GM21528 (cell line): Measurements from ENCODE around the gene CEP192.
"Not testable (repeated sequence)": the region's sequence is repeated elsewhere in the genome, so short reads cannot be mapped to it uniquely, and the experiment has no call there.

Source experiments
- ATAC-seq: cut with Tn5 transposase; IDR thresholded peaks from one replicate; pipeline ENCODE4 v1.9.1; 2021; ENCODE audit warnings: mild to moderate bottlenecking, moderate library complexity; ENCODE audit not compliant: unreplicated experiment, low FRiP score

Gene CEP192, protein sequence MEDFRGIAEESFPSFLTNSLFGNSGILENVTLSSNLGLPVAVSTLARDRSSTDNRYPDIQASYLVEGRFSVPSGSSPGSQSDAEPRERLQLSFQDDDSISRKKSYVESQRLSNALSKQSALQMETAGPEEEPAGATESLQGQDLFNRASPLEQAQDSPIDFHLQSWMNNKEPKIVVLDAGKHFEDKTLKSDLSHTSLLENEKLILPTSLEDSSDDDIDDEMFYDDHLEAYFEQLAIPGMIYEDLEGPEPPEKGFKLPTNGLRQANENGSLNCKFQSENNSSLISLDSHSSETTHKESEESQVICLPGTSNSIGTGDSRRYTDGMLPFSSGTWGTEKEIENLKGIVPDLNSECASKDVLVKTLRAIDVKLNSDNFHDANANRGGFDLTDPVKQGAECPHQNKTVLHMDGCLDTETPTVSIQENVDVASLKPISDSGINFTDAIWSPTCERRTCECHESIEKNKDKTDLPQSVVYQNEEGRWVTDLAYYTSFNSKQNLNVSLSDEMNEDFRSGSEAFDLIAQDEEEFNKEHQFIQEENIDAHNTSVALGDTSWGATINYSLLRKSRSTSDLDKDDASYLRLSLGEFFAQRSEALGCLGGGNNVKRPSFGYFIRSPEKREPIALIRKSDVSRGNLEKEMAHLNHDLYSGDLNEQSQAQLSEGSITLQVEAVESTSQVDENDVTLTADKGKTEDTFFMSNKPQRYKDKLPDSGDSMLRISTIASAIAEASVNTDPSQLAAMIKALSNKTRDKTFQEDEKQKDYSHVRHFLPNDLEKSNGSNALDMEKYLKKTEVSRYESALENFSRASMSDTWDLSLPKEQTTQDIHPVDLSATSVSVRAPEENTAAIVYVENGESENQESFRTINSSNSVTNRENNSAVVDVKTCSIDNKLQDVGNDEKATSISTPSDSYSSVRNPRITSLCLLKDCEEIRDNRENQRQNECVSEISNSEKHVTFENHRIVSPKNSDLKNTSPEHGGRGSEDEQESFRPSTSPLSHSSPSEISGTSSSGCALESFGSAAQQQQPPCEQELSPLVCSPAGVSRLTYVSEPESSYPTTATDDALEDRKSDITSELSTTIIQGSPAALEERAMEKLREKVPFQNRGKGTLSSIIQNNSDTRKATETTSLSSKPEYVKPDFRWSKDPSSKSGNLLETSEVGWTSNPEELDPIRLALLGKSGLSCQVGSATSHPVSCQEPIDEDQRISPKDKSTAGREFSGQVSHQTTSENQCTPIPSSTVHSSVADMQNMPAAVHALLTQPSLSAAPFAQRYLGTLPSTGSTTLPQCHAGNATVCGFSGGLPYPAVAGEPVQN (N-terminal part only)

DNA sequence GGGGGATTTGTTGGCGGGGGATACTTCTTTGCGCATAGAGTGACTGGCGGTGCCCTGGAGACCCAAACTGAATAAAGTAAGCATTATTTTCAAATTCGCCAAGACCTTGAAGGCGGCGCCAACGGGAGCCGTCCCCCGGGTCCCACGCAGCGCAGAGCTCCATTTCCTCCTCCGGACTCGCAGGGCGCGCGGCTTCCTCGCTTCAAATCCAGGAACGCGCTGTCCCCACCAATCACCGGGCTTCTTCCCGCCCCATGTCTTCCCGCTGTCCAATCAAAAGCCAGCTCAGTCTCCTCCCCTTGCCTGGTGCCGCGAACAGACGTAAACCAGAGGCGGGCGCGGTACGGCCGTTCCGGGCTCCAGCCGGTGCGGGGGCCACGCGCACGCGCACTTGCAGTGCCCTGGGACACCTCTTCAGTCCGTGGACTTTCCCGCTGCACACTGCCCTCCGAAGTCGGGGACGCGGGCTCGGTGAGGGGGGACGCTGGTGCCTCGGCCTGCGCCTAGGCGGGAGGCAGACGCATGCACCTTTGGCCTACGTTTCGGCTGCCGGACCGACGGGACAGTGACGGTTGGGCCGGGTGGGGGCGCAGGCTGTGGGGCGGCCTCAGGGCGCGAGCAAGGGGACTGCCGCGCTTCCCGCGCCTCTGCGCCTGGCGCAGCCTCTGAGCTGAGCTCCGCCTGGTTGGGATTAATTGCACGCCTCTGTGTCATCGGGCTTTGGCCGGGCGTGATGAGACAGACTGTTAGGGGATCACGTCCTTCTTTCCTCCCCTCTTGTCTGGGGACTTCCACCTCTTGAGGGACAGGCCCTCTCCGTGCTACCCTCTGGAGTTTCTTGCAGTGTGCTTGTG lies at the start of gene CEP192:
Gene CEP192, plus strand, starts transcription at position 396 of the 854 bp plus-strand sequence. CDS start 8,063 bp downstream, outside the sequence.
- ATAC-seq, result peak; percentile 85

DNA sequence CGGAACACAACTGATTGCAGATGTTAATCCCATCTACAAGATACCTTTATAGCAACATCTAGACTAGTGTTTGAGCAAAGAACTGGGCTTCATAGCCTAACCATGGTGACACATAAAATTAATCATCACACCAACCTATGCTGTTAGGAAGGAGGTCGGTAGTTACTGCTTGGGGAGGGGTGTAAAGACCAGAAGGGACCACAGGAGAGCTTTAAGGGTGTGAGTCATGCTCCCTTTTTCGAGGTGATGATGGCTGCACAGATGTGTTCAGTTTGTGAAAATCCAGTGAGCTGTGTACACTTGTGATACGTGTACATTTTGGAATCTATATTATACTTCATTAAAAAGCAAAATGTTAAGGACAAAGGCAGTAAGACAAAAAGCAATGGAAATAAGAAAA lies 47.9 kb upstream of the CEP192 start:
- no peak for ATAC-seq

DNA sequence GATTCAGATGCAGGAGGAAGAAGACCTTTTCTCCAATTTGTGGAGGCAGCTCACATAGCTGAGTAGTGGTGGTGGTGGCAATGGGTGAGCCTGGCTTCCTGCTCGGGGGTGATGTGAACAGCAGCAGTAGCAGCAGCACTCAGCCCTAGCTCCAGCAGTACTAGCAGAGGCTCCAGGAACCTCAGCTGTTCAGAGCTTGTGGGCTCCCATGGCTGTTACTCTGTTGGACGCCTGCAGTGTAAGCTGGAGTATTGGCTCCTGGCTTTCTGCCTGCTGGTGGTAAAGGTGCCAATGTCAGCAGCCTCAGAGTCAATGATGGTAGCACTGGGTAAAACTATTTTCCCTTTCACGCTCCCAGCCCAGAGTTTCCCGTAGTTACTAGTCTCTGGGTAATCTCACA lies 46.5 kb upstream of the CEP192 start:
- ATAC-seq, result no peak

DNA sequence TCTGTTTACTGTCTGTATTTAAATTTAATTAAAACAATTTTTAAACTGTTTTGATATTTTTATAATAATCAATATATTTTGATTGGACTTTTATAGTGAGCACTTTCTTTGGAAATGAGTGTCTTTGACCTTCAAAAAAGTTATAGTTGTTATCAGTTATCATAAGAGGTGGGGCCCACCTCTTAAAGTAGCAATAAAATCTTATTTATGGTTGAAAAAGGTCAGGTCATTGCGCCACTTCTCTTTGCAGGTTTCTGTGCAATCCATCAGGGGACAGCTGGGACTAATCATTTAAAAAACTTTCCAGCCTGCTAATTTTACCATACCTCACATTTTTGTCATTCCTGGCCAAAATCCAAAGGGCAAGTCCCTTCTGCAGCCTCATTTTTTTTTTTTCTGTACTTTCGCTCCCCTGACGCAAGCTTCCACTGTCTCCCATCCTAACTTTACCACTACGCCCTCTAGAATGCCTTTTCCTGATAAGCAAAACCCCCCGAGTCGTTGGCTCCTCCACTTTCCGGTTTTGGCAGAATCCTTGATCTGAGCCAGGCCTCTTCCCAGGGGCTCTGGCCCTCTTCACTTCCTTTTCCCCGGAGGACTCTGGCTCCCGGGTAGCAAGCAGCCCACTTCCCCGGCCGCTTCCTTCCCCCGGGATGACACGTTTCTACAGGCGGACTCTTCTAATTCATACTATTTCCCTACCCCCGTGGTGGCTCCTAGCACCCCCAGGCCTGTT lies 44.4 kb upstream of the CEP192 start:
- ATAC-seq, result no peak

DNA sequence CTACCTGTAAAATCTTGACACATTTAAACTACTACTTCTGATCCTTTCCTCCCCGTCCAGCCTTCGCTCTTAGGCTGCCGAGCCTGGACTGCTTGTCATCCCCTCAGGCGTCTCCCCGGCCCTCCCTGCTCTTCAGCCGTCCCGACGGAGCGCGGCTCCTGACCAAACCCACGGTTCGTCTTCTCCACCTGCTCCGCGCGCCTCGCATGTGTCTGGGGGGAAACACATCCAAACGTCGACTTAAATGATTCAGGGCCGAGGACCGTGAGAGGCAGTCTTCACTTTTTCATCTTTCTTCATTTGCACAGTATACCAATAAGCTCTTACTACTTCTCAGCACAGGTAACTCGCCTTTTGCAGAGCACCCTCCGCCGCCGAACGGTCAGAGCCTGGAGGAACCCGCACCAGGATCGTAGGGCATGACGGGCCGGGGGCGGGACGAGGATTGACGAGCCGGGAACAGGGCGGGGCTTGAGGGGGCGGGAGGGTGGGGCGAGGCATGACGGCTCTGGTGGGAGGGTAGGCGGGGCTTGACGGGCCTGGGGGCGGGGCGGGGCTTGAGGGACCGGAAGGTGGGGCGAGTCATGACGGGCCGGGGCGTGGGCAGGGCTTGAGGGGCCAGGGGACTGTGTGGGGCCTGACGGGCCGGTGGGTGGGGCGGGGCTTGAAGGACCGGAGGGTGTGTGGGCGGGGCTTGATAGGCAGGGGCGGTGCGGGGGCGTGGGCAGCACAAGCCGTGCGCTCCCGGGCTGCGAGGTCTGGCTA lies 43.7 kb upstream of the CEP192 start, which contains the start of gene SEH1L:
Gene SEH1L, plus strand, starts transcription at position 727 of the 765 bp plus-strand sequence. CDS start 111 bp downstream, outside the sequence.
- peak; percentile 77 for ATAC-seq

DNA sequence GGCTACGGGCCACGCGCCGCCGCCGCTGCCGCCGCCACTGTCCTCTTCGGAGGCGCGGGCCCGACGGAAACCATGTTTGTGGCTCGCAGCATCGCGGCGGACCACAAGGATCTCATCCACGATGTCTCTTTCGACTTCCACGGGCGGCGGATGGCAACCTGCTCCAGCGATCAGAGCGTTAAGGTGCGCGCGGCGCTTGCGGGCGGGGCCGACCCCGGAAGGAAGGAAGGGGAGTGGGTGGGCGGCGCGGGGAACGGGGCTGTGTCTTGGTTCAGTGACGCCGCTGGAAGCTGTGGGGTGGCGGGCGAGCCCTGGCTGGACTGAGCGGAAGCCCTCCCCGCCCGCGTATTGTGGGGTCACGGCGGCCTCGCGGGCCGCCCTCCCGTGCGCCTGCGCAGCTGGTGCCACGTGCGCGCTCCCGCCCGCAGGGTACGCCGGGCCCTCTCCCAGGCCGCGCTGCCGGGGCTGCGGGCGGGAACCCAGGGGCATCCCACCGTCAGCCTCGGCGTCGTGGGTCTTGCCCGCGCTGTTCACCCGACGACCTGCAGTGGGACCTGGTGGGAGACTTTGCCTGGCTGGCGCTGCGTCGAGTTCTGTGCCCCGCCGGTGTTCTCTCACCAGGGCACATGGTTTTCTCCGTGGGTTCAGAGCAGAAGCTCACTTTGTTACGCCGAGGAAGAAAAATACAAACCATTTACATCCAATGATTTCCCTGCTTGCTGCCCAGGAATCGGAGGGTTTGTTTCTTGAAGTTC lies 42.9 kb upstream of the CEP192 start:
- peak; percentile 82 for ATAC-seq

DNA sequence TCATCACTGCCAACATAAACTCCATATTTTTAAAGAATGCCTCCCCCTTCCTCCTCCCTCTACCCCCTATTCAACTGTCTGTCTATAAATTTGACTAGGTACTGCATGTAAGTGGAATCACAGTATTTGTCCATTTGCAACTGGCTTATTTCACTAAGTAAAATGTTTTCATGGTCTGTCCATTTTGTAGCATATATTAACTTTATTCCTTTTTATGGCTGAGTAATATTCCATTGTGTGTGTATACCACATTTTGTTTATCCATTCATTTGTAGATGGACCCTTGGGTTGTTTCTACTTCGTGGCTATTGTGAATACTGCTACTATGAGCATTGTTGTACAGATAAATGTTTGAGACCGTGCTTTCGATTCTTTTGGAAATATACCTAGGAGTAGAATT lies 32.7 kb upstream of the CEP192 start:
- no peak for ATAC-seq

DNA sequence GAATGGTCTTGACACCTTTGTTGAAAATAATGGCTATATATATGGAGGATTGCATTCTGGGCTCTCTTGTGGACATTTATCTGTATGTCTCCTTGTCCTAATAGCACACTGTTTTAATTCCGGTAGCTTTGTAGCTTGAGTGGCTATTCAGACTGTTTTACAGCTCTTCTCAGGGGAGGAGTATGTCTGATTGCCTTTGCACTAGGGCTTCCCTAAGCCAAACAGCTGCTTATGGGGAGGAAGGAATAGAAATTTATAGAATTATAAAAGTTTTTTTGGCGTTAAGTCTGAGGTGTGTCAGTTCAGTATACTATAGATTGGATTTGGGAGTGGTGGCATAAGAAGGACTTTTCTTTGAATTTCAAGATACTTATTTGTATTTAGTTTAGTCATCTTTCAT lies 30.8 kb upstream of the CEP192 start:
- no peak for ATAC-seq

DNA sequence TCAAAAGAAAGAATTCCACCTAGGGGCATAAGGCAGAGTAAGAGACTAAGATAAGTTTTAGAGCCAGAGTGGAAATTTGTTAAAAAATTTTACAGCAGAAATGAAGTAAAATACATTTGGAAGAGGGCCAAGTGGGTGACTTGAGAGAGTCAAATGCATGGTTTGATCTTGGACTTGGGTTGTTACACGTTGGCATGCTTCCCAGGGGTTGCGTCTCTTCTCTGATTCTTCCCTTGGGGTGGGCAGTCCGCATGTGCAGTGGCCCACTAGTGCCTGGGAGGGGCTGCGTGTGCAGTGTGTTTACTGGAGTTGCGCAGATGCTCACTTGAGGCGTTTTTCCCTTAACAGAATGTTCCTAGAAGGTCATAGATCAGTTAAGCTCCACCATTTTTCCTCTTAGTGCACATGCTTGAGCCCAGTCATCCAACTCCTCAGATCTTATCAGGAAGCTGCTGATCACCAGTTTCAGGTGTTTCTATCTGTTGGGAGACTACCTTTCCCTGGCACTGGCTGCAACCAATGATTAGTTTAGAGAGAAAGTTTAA lies 30.2 kb upstream of the CEP192 start:
- ATAC-seq, result no peak

DNA sequence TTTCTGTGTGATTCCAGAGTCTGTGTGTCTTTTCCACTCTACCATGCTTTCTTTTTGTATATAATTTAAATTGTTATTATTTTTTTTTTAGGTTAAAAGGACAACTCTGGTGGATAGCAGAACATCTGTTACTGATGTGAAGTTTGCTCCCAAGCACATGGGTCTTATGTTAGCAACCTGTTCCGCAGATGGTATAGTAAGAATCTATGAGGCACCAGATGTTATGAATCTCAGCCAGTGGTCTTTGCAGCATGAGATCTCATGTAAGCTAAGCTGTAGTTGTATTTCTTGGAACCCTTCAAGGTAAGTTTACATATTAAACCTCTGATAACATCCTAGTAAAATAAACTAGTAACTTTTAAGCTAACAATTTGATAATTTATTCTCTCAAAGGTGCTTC lies 28.1 kb upstream of the CEP192 start:
- ATAC-seq, result no peak

DNA sequence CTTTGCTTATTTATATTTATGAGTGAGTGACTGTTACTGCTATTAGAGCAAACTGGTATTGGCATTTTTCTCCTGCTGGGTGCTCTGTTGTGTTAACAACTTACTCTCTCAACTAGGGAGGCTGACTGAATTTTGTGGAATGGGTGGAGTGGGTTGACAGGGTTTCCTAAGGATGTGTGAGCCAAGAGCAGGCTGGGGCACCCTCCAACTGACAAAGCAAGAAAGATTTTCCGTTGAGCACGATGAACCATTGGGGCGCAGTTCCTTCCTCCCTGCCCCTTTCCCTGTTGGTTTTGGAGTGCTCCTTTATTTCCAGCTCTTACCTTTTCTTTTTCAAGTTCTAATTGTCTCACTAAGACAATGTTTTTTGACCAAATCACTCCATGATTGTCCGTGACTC lies 23.0 kb upstream of the CEP192 start:
- ATAC-seq, result no peak

DNA sequence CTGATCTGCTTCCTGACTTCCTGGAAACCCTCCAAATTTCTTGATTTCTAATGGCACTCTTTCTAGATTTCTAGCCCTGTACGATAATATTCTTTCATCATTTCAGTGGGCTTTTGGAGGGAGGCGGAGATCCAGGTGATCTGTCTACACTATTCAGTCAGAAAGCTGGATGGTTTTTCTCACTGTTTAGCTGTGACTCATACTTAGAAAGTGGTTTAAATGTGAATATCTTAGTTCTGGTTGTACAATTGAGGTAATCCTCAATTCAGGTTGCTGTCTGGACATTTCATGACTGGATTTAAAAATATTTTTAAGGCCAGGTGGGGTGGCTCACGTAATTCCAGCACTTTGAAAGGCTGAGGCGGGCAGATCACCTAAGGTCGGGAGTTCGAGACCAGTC lies 22.5 kb upstream of the CEP192 start:
- ATAC-seq, result no peak

DNA sequence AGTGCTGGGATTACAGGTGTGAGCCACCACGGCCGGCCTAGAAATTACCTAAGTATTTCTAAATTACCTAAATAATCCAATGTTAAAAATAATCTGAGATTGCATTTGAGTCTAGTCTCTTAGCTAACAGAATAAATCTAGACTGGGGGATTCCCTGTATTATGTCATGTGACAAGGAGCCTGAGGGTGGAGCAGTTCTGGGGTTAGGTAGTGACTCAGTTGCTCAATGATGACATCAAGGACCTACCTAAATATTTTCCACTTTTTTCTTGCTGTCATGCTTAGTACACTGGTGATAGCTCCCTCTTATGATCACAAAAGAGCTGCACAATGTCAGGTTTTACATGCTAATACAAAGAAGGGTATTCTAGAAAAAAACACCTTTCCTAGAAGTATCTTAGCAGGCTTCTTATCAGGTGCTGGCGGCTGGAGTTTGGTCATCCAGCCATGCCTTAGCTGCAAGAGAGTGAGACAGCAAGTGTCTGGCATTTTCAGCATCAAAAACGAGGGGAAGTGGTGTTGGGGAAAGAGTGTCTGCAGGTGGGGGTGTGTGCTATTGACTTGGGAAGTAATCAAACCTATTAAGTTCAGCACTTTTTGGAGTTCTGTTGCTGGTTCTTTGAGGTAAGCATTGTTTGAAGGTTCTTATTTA lies 17.5 kb upstream of the CEP192 start:
- no peak for ATAC-seq

DNA sequence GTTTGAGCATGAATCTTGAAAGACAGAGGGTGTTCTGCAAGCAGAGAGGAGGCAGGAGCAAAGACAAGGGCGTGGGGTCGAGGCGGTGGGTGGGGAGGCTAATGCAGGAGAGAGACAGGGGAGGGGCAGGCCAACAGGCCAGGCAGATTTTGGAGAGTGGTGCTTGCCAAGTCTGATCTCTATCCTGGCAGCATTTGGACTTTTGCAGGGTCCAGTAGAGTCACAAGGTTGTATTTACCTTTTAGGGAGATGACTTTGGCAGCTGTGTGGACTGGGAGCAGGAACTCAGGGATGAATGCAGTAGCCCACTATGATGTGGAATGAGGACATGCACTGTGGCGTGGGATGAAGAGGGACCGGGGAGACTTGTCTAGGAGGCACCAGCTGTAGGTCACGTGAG lies 15.7 kb upstream of the CEP192 start:
- ATAC-seq, result no peak

DNA sequence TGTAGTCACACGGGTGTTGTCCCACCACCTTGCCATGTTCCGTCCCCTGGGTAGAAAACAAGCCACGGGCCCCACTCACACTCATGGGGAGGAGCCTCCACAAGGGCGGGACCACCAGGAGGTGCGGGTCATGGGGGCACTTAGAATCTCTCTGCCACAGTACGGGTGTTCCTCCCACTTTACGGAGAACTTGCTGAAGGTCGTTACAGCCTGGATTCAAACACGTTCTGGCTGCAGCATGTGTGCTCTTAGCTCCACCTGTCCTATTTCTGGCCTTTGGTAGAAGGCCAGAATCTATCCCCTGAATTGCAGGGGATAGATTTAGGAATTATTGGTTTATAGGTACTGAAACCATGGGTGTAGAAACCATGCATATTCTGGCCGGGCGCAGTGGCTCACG lies 14.9 kb upstream of the CEP192 start:
- no peak for ATAC-seq

DNA sequence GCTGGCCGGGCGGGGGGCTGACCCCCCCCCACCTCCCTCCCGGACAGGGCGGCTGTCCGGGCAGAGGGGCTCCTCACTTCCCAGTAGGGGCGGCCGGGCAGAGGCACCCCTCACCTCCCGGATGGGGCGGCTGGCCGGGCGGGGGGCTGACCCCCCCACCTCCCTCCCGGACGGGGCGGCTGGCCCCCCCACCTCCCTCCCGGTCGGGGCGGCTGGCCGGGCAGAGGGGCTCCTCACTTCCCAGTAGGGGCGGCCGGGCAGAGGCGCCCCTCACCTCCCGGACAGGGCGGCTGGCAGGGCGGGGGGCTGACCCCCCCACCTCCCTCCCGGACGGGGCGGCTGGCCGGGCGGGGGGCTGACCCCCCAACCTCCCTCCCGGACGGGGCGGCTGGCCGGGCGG lies 11.1 kb upstream of the CEP192 start:
- ATAC-seq, result not testable (repeated sequence)
